K562 (cell line): ENCODE measurements around the gene CNTROB. TPM values are rescaled to one million over a fixed set of nuclear protein-coding genes. Genes with fewer than 3 reads are reported as not detected.

Experiments
- BMI1 ChIP-seq: fragments of 150-350 bp; IDR thresholded peaks from 2 replicates; pipeline ENCODE4 v1.6.1; 2014; ENCODE audit warnings: low read length
- DACH1 ChIP-seq: fragments of 450-650 bp; IDR thresholded peaks from 2 replicates; pipeline ENCODE4 v1.6.1; 2018; ENCODE audit not compliant: partially characterized antibody
- EWSR1 ChIP-seq: fragments of 450-650 bp; IDR thresholded peaks from 2 replicates; pipeline ENCODE4 v1.6.1; 2018; ENCODE audit warnings: borderline replicate concordance, mild to moderate bottlenecking, low read depth, moderate library complexity; ENCODE audit not compliant: partially characterized antibody
- FOSL1 ChIP-seq: fragments of 200-800 bp; sonication (Bioruptor generic); conservative IDR thresholded peaks from 2 replicates; pipeline ENCODE4 v1.6.1; 2016; ENCODE audit warnings: missing genetic modification characterization, missing compliant biosample characterization
- FOXP4 ChIP-seq: sonication (generic); formaldehyde crosslinking; IDR thresholded peaks from 2 replicates; pipeline ENCODE4 v1.8.0; 2022; ENCODE audit warnings: mild to moderate bottlenecking, missing genetic modification reagents, borderline replicate concordance
- GATA2 ChIP-seq: sonication (generic); formaldehyde crosslinking; IDR thresholded peaks from 2 replicates; pipeline ENCODE4 v1.4.0; 2020; ENCODE audit warnings: mild to moderate bottlenecking, missing genetic modification reagents
- HEY1 ChIP-seq: fragments of 250-450 bp; sonication (Bioruptor Pico); IDR thresholded peaks from 2 replicates; pipeline ENCODE4 v1.5.0; 2020; ENCODE audit warnings: mild to moderate bottlenecking, moderate library complexity, borderline replicate concordance
- MEF2D ChIP-seq: conservative IDR thresholded peaks from 2 replicates; pipeline ENCODE4 v1.6.1; 2016; ENCODE audit warnings: low read depth, missing genetic modification characterization, missing compliant biosample characterization
- MTA1 ChIP-seq: fragments of 450-650 bp; IDR thresholded peaks from 2 replicates; pipeline ENCODE4 v1.6.1; 2017; ENCODE audit warnings: borderline replicate concordance
- NFIX ChIP-seq: fragments of 250-450 bp; sonication (Bioruptor Pico); IDR thresholded peaks from 2 replicates; pipeline ENCODE4 v1.4.0; 2020; ENCODE audit warnings: low read depth, mild to moderate bottlenecking, moderate library complexity
- PBX2 ChIP-seq, 2 experiments: IDR thresholded peaks in 1 of 2; conservative IDR thresholded peaks in 1 of 2; 2 replicates each; pipeline ENCODE4 v1.6.1; 2016; ENCODE audit warnings: low read depth in 2 of 2, mild to moderate bottlenecking in 1 of 2, missing compliant biosample characterization in 1 of 2, missing genetic modification characterization in 1 of 2, moderate library complexity in 1 of 2
- POLR2H ChIP-seq: IDR thresholded peaks from 2 replicates; pipeline ENCODE4 v1.6.1; 2016; ENCODE audit warnings: missing genetic modification characterization, low read depth, mild to moderate bottlenecking, control low read depth, missing compliant biosample characterization, moderate library complexity
- SOX6 ChIP-seq: fragments of 450-650 bp; IDR thresholded peaks from 2 replicates; pipeline ENCODE4 v1.6.1; 2014; ENCODE audit warnings: mild to moderate bottlenecking
- SUPT5H ChIP-seq: fragments of 450-650 bp; IDR thresholded peaks from 2 replicates; pipeline ENCODE4 v1.6.1; 2016
- THRA ChIP-seq: fragments of 450-650 bp; IDR thresholded peaks from 2 replicates; pipeline ENCODE4 v1.6.1; 2017; ENCODE audit warnings: mild to moderate bottlenecking, moderate library complexity
- TSHZ1 ChIP-seq: fragments of 250-450 bp; sonication (Bioruptor Pico); IDR thresholded peaks from 2 replicates; pipeline ENCODE4 v1.4.0; 2020; ENCODE audit warnings: mild to moderate bottlenecking, moderate library complexity
- ZNF121 ChIP-seq: sonication (generic); formaldehyde crosslinking; conservative IDR thresholded peaks from 2 replicates; pipeline ENCODE4 v1.8.0; 2022; ENCODE audit warnings: missing genetic modification reagents
- ZNF282 ChIP-seq: sonication (generic); formaldehyde crosslinking; IDR thresholded peaks from 2 replicates; pipeline ENCODE4 v1.8.1; 2023; ENCODE audit warnings: missing genetic modification reagents
- polyA plus RNA-seq, 8 experiments: library from polyadenylated mRNA; depleted of rRNA in 4 of 8; stranded (reverse) in 5 of 8; unstranded in 3 of 8; fragments of >200 nt; fragmentation: Nextera tagmentation in 2 of 8; fragmentation: Illumina TruSeq in 1 of 8; extraction: Ambion mirVana in 2 of 8; extraction: Trizol in 1 of 8; gene quantifications; 2 replicates each; pipeline versions ENCODE4 v1.2.1 to v1.2.3, GENCODE V29; 2011 to 2014; ENCODE audit warnings: inconsistent platforms in 1 of 8, missing spikeins in 1 of 8
- total RNA-seq, 7 experiments: library from RNA; depleted of rRNA in 6 of 7; stranded (reverse); fragments of >200 nt in 6 of 7; fragmentation: Illumina TruSeq in 2 of 7; extraction: Trizol in 2 of 7; gene quantifications; 2 replicates each; pipeline versions ENCODE4 v1.2.1 to v1.2.3, GENCODE V29; 2011 to 2021; ENCODE audit warnings: low replicate concordance in 1 of 7

Gene CNTROB
- total and polyA plus RNA-seq, 9 of the 15 experiments (the other 6 are each of a cell fraction or from before 2014, with no cell fraction given): 1.9 to 33.3 (median 23.0) TPM

GRCh38 chr17:7885367-7886226, 46.4 kb upstream of the CNTROB start (continued):
- TF ChIP-seq PBX2 (CRISPR knock-in tag; IDR thresholded peaks at IDR 0.05; ENCODE audit: low read depth): peak; percentile 31; the same call in 1 of the 2 replicates
- peak; percentile 75 for TF ChIP-seq PBX2 (tag; conservative IDR thresholded peaks at IDR 0.05; ENCODE audit: low read depth)
- no peak for TF ChIP-seq NFIX (CRISPR knock-in tag)
- TF ChIP-seq GATA2: no peak
- peak; percentile 54 for TF ChIP-seq SUPT5H
- no peak for TF ChIP-seq MEF2D (tag)
- no peak for TF ChIP-seq MTA1
- TF ChIP-seq ZNF282 (CRISPR knock-in tag): no peak
- TF ChIP-seq FOSL1 (tag): peak; percentile 34; the same call in 1 of the 2 replicates
- TF ChIP-seq HEY1: no peak
- TF ChIP-seq TSHZ1 (CRISPR knock-in tag): no peak
- no peak for TF ChIP-seq ZNF121
- no peak for TF ChIP-seq FOXP4 (CRISPR knock-in tag)
- TF ChIP-seq THRA: no peak
- TF ChIP-seq BMI1: no peak
- no peak for TF ChIP-seq SOX6
- no peak for TF ChIP-seq EWSR1
- TF ChIP-seq DACH1: peak; percentile 90
- no peak for TF ChIP-seq POLR2H (tag)
